ENCODE results near the gene GSTO1.
"Not testable (repeated sequence)": the region's sequence is repeated elsewhere in the genome, so short reads cannot be mapped to it uniquely, and the experiment has no call there.

GSTO1 gene

GRCh38 chr10:104245066-104245632 is 9.5 kb upstream of the GSTO1 start:
- TF ChIP-seq FOXP2 (optimal IDR thresholded peaks at IDR 0.05; ENCODE audit: control extremely low read depth, extremely low read length, insufficient read depth) = no peak
- no peak for TF ChIP-seq EZH2 (IDR thresholded peaks at IDR 0.05)
- no peak for TF ChIP-seq POLR2AphosphoS5 (IDR thresholded peaks at IDR 0.05; ENCODE audit: borderline replicate concordance, low read depth, low read length)
- no peaks in the 10 kb centered on the region for H3K36me3 ChIP-seq (ENCODE audit: insufficient read depth, low read length)

GRCh38 chr10:104246976-104247375 is 7.7 kb upstream of the GSTO1 start:
- DNase-seq (ENCODE audit: low read depth, low spot score) = no peak
- TF ChIP-seq EZH2 (IDR thresholded peaks at IDR 0.05) (no peak), POLR2AphosphoS5 (IDR thresholded peaks at IDR 0.05; ENCODE audit: borderline replicate concordance, low read depth, low read length) (no peak), FOXP2 (optimal IDR thresholded peaks at IDR 0.05; ENCODE audit: control extremely low read depth, extremely low read length, insufficient read depth) (no peak)
- Histone ChIP-seq H3K4me3 (no peak overlapping the region), H3K36me3 (ENCODE audit: insufficient read depth, low read length) (no peaks in the 10 kb centered on the region), H3K27ac (no peak overlapping the region), H3K9me3 (ENCODE audit: low read depth, low read length) (no peaks in the 10 kb centered on the region), H3K9ac (ENCODE audit: insufficient read length) (no peak overlapping the region)

More at GRCh38 chr10:104245066-104245632, 9.5 kb upstream of the GSTO1 start:
- no peak overlapping the region for H3K27ac ChIP-seq
- no peaks in the 10 kb centered on the region for H3K9me3 ChIP-seq (ENCODE audit: low read depth, low read length)
- H3K4me3 ChIP-seq = no peak overlapping the region
- DNase-seq (ENCODE audit: low read depth, low spot score) = no peak
- H3K9ac ChIP-seq (ENCODE audit: insufficient read length) = no peak overlapping the region

- no peak for TF ChIP-seq FOXP2 (optimal IDR thresholded peaks at IDR 0.05; ENCODE audit: control extremely low read depth, extremely low read length, insufficient read depth)
- TF ChIP-seq POLR2AphosphoS5 (IDR thresholded peaks at IDR 0.05; ENCODE audit: borderline replicate concordance, low read depth, low read length) = no peak
- TF ChIP-seq EZH2 (IDR thresholded peaks at IDR 0.05) = no peak
- no peaks in the 10 kb centered on the region for H3K9me3 ChIP-seq (ENCODE audit: low read depth, low read length)
- H3K4me3 ChIP-seq = no peak overlapping the region
- no peak for DNase-seq (ENCODE audit: low read depth, low spot score)
- H3K27ac ChIP-seq = no peak overlapping the region
- no peaks in the 10 kb centered on the region for H3K36me3 ChIP-seq (ENCODE audit: insufficient read depth, low read length)
- no peak overlapping the region for H3K9ac ChIP-seq (ENCODE audit: insufficient read length)
Observed at GRCh38 chr10:104247513-104248146, 7.1 kb upstream of the GSTO1 start.

GRCh38 chr10:104248931-104249330 is 5.8 kb upstream of the GSTO1 start:
- not testable (repeated sequence) for H3K36me3 ChIP-seq (ENCODE audit: insufficient read depth, low read length); H3K4me3 ChIP-seq; H3K27ac ChIP-seq; DNase-seq (ENCODE audit: low read depth, low spot score); H3K9me3 ChIP-seq (ENCODE audit: low read depth, low read length); H3K9ac ChIP-seq (ENCODE audit: insufficient read length)

- no peaks in the 10 kb centered on the region for H3K9me3 ChIP-seq (ENCODE audit: low read depth, low read length)
- H3K9ac ChIP-seq (ENCODE audit: insufficient read length) = no peak overlapping the region
- no peak overlapping the region for H3K27ac ChIP-seq
- no peak overlapping the region for H3K4me3 ChIP-seq
- no peaks in the 10 kb centered on the region for H3K36me3 ChIP-seq (ENCODE audit: insufficient read depth, low read length)
- TF ChIP-seq EZH2 (IDR thresholded peaks at IDR 0.05) (no peak), POLR2AphosphoS5 (IDR thresholded peaks at IDR 0.05; ENCODE audit: borderline replicate concordance, low read depth, low read length) (no peak), FOXP2 (optimal IDR thresholded peaks at IDR 0.05; ENCODE audit: control extremely low read depth, extremely low read length, insufficient read depth) (no peak)
- DNase-seq (ENCODE audit: low read depth, low spot score) = no peak
Observed at GRCh38 chr10:104250371-104250770, 4.3 kb upstream of the GSTO1 start.

- TF ChIP-seq FOXP2 (optimal IDR thresholded peaks at IDR 0.05; ENCODE audit: control extremely low read depth, extremely low read length, insufficient read depth) = no peak
- TF ChIP-seq POLR2AphosphoS5 (IDR thresholded peaks at IDR 0.05; ENCODE audit: borderline replicate concordance, low read depth, low read length) = no peak
- TF ChIP-seq EZH2 (IDR thresholded peaks at IDR 0.05) = no peak
- Histone ChIP-seq H3K36me3 (ENCODE audit: insufficient read depth, low read length) (no peaks in the 10 kb centered on the region), H3K9ac (ENCODE audit: insufficient read length) (no peak overlapping the region), H3K27ac (no peak overlapping the region), H3K9me3 (ENCODE audit: low read depth, low read length) (no peaks in the 10 kb centered on the region), H3K4me3 (no peak overlapping the region)
- no peak for DNase-seq (ENCODE audit: low read depth, low spot score)
Observed at GRCh38 chr10:104251443-104251842, 3.2 kb upstream of the GSTO1 start.

- no peak overlapping the region for H3K9ac ChIP-seq (ENCODE audit: insufficient read length)
- no peak for DNase-seq (ENCODE audit: low read depth, low spot score)
- no peak for TF ChIP-seq EZH2 (IDR thresholded peaks at IDR 0.05)
Observed at GRCh38 chr10:104252368-104252767, 2.3 kb upstream of the GSTO1 start.

GRCh38 chr10:104253106-104253505 is 1.6 kb upstream of the GSTO1 start:
- no peak for TF ChIP-seq POLR2AphosphoS5 (IDR thresholded peaks at IDR 0.05; ENCODE audit: borderline replicate concordance, low read depth, low read length)
- no peak for TF ChIP-seq EZH2 (IDR thresholded peaks at IDR 0.05)
- no peak for TF ChIP-seq FOXP2 (optimal IDR thresholded peaks at IDR 0.05; ENCODE audit: control extremely low read depth, extremely low read length, insufficient read depth)
- Histone ChIP-seq H3K9me3 (ENCODE audit: low read depth, low read length) (no peaks in the 10 kb centered on the region), H3K9ac (ENCODE audit: insufficient read length) (no peak overlapping the region), H3K4me3 (no peak overlapping the region), H3K36me3 (ENCODE audit: insufficient read depth, low read length) (peaks cover 7% of the 10 kb centered on the region; the same call in 1 of the 2 replicates), H3K27ac (no peak overlapping the region)
- DNase-seq (ENCODE audit: low read depth, low spot score) = no peak

More at GRCh38 chr10:104252368-104252767, 2.3 kb upstream of the GSTO1 start:
- Histone ChIP-seq H3K4me3 (no peak overlapping the region), H3K36me3 (ENCODE audit: insufficient read depth, low read length) (peaks cover 1% of the 10 kb centered on the region; the same call in 1 of the 2 replicates), H3K9me3 (ENCODE audit: low read depth, low read length) (no peaks in the 10 kb centered on the region), H3K27ac (no peak overlapping the region)

All from SK-N-MC (cell line).